Measurements from ENCODE around the gene AMIGO1. TPM values are rescaled to one million over a fixed set of nuclear protein-coding genes. Genes with fewer than 3 reads are reported as not detected.

The AMIGO1 gene
- total RNA-seq, 1 donor from 2014 or later = 19.4 TPM

- no peak for DNase-seq
- peak overlapping the region; percentile 91 for H3K4me3 ChIP-seq
- no peaks in the 10 kb centered on the region for H3K27me3 ChIP-seq (ENCODE audit: low read depth)
- H3K36me3 ChIP-seq = no peaks in the 10 kb centered on the region
- H3K9me3 ChIP-seq (replicated peaks) = no peaks in the 10 kb centered on the region
- peak overlapping the region; percentile 93 for H3K27ac ChIP-seq (replicated peaks)
- intact Hi-C loops (cut with micrococcal nuclease) = loop anchor here (5.0 to 10.0 kb wide), 3 partner anchors 85 to 437 kb away; partner anchors contain the start of gene AHCYL1
- H3K4me1 ChIP-seq = peaks cover 61% of the 10 kb centered on the region
- TF ChIP-seq, protein P1, sequence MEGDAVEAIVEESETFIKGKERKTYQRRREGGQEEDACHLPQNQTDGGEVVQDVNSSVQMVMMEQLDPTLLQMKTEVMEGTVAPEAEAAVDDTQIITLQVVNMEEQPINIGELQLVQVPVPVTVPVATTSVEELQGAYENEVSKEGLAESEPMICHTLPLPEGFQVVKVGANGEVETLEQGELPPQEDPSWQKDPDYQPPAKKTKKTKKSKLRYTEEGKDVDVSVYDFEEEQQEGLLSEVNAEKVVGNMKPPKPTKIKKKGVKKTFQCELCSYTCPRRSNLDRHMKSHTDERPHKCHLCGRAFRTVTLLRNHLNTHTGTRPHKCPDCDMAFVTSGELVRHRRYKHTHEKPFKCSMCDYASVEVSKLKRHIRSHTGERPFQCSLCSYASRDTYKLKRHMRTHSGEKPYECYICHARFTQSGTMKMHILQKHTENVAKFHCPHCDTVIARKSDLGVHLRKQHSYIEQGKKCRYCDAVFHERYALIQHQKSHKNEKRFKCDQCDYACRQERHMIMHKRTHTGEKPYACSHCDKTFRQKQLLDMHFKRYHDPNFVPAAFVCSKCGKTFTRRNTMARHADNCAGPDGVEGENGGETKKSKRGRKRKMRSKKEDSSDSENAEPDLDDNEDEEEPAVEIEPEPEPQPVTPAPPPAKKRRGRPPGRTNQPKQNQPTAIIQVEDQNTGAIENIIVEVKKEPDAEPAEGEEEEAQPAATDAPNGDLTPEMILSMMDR (IDR thresholded peaks at IDR 0.05; ENCODE audit: borderline replicate concordance) = no peak
Observed at GRCh38 chr1:109547463-109548320, 38.2 kb upstream of the AMIGO1 start.

- TF ChIP-seq, protein P1 (IDR thresholded peaks at IDR 0.05; ENCODE audit: borderline replicate concordance) = peak; percentile 91
- intact Hi-C loops (cut with micrococcal nuclease) = loop anchor here (5.0 to 10.0 kb wide), 3 partner anchors 86 to 438 kb away; partner anchors contain the start of gene AHCYL1
- peaks cover 49% of the 10 kb centered on the region for H3K4me1 ChIP-seq
- DNase-seq = peak; percentile 83
- H3K9me3 ChIP-seq (replicated peaks) = no peaks in the 10 kb centered on the region
- H3K27ac ChIP-seq (replicated peaks) = peak overlapping the region; percentile 93
- peak overlapping the region; percentile 91 for H3K4me3 ChIP-seq
- H3K27me3 ChIP-seq (ENCODE audit: low read depth) = no peaks in the 10 kb centered on the region
- no peaks in the 10 kb centered on the region for H3K36me3 ChIP-seq
Observed at GRCh38 chr1:109546311-109547109, 37.0 kb upstream of the AMIGO1 start.

GRCh38 chr1:109543988-109544735, 34.6 kb upstream of the AMIGO1 start:
- no peak overlapping the region for H3K27ac ChIP-seq (replicated peaks)
- H3K4me3 ChIP-seq = no peak overlapping the region
- intact Hi-C loops (cut with micrococcal nuclease) = loop anchor here (10.0 kb wide), 1 partner anchor 441 kb away; the partner anchor contains the start of gene AHCYL1
- H3K27me3 ChIP-seq (ENCODE audit: low read depth) = no peaks in the 10 kb centered on the region
- no peaks in the 10 kb centered on the region for H3K36me3 ChIP-seq
- TF ChIP-seq, protein P1 (IDR thresholded peaks at IDR 0.05; ENCODE audit: borderline replicate concordance) = no peak
- H3K4me1 ChIP-seq = peaks cover 26% of the 10 kb centered on the region
- DNase-seq = no peak
- H3K9me3 ChIP-seq (replicated peaks) = no peaks in the 10 kb centered on the region

GRCh38 chr1:109543283-109543987, 33.9 kb upstream of the AMIGO1 start:
- Histone ChIP-seq H3K9me3 (replicated peaks) (no peaks in the 10 kb centered on the region), H3K4me1 (peaks cover 18% of the 10 kb centered on the region), H3K4me3 (no peak overlapping the region), H3K27me3 (ENCODE audit: low read depth) (no peaks in the 10 kb centered on the region), H3K36me3 (no peaks in the 10 kb centered on the region), H3K27ac (replicated peaks) (no peak overlapping the region)
- DNase-seq = no peak
- intact Hi-C loops (cut with micrococcal nuclease) = loop anchor here (10.0 kb wide), 1 partner anchor 441 kb away; the partner anchor contains the start of gene AHCYL1
- TF ChIP-seq, protein P1 (IDR thresholded peaks at IDR 0.05; ENCODE audit: borderline replicate concordance) = no peak

Measured in left ventricle myocardium inferior (tissue), 1 donor.